HEK293T (cell line): Measurements from ENCODE around the gene PIAS1.

ENCODE experiments used
- ELF4 ChIP-seq: fragments of 450-650 bp; IDR thresholded peaks from 2 replicates; pipeline ENCODE4 v1.6.1; 2017; ENCODE audit warnings: antibody characterized with exemption
- NFRKB ChIP-seq: fragments of 450-650 bp; IDR thresholded peaks from 2 replicates; pipeline ENCODE4 v1.6.1; 2016; ENCODE audit warnings: mild to moderate bottlenecking, moderate library complexity

- TF ChIP-seq NFRKB (no peak), ELF4 (no peak)
These were observed 46.1 kb downstream of the PIAS1 start for GRCh38 chr15:68100194-68100593.
